ENCODE results near the gene RFXANK. TPM values are rescaled to one million over a fixed set of nuclear protein-coding genes. Genes with fewer than 3 reads are reported as not detected.

The RFXANK gene
- total and polyA plus RNA-seq, 4 donors = 28.6 to 103 (median 57.8) TPM

DNA sequence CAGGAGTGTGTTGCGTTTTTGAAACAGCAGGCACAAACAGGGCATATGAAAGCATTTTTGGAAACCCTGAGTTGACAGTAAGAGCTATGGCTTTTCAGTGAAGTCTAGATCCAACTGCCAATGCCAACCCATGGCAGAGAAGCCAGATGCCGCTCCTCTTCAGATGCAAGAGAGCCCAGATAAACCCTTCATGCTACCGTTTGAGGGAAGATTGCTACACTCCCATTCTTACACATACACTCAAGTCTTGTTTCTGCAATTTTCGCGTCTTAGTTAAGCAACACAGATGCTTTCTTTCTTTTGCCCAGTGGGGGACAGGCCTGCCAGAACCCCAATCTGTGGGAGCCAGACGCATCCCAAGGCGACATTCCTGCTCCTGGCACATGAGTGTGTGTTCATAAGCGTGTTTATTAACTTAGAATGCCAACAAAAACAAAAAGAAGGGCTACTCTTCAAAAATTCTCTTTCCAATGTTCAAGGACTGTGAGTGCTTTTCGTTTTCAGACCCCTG lies 10.5 kb upstream of the RFXANK start:
- DNase-seq (ENCODE audit: low read depth in 4 of 6, low spot score in 6 of 6) = peak in 1 of 6 donors; percentile 49
- peaks cover 79% of the 10 kb centered on the region for H3K36me3 ChIP-seq (ENCODE audit: control insufficient read depth, insufficient read depth, low read length)
- H3K27me3 ChIP-seq (ENCODE audit: control insufficient read depth, insufficient read depth, low read length) = no peaks in the 10 kb centered on the region
- no peaks in the 10 kb centered on the region for H3K9me3 ChIP-seq (ENCODE audit: control insufficient read depth, insufficient read depth, low read length)
- H3K27ac ChIP-seq (ENCODE audit: low read depth, low read length) = no peak overlapping the region
- H3K4me1 ChIP-seq (ENCODE audit: control insufficient read depth, insufficient read depth, low read length) = no peaks in the 10 kb centered on the region
- H3K4me3 ChIP-seq (ENCODE audit: low read depth, low read length) = no peak overlapping the region
- WGBS (ENCODE audit: insufficient coverage) = 77% methylated on average over 6 of the region's 9 CpGs

DNA sequence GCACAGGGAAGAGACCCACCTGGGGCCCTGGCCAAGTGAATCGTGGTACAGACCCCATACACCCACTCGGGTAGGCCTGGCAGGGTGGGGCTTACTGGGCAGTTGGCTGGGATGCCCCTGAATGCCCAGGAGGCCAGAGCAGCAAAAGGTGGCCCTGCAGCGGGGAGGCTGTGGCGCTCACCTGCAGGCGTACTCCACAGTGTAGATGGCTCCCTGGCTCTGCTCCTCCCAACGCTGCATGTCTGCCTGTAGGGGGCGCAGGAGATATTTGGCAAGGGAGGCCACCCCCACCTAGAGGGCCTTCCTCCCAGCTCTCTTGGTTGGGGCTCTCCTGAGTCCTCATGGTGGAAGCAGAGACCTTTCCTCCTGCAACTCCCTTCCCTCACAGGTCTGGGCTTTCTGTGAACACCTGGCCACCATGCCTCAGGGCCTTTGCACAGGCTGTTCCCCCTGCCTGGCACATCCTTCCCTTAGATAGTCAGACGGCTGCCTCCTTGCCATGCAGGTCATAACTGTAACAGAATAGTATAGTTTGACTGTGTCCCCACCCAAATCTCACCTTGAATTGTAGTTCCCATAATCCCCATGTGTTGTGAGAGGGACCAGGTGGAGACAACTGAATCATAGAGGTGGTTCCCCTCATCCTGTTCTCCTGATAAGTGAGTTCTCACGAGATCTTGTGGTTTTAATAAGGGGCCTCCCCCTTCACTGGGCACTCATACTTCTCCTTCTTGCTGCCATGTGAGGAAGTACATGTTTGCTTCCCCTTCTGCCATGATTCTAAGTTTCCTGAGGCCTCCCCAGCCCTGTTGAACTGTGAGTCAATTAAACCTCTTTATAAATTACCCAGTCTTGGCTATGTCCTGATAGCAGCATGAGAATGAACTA lies 6.0 kb upstream of the RFXANK start:
- WGBS (ENCODE audit: insufficient coverage) = 40% methylated on average over 6 of the region's 9 CpGs
- H3K27me3 ChIP-seq (ENCODE audit: control insufficient read depth, insufficient read depth, low read length) = no peaks in the 10 kb centered on the region
- H3K36me3 ChIP-seq (ENCODE audit: control insufficient read depth, insufficient read depth, low read length) = peaks cover 67% of the 10 kb centered on the region
- H3K9me3 ChIP-seq (ENCODE audit: control insufficient read depth, insufficient read depth, low read length) = no peaks in the 10 kb centered on the region
- H3K4me1 ChIP-seq (ENCODE audit: control insufficient read depth, insufficient read depth, low read length) = peaks cover 9% of the 10 kb centered on the region
- no peak overlapping the region for H3K4me3 ChIP-seq (ENCODE audit: low read depth, low read length)
- peak in 1 of 6 donors; percentile 30 for DNase-seq (ENCODE audit: low read depth in 4 of 6, low spot score in 6 of 6)
- H3K27ac ChIP-seq (ENCODE audit: low read depth, low read length) = no peak overlapping the region

- Histone ChIP-seq H3K27me3 (ENCODE audit: control insufficient read depth, insufficient read depth, low read length) (no peaks in the 10 kb centered on the region), H3K4me1 (ENCODE audit: control insufficient read depth, insufficient read depth, low read length) (peaks cover 14% of the 10 kb centered on the region), H3K27ac (ENCODE audit: low read depth, low read length) (no peak overlapping the region), H3K36me3 (ENCODE audit: control insufficient read depth, insufficient read depth, low read length) (peaks cover 60% of the 10 kb centered on the region), H3K4me3 (ENCODE audit: low read depth, low read length) (no peak overlapping the region), H3K9me3 (ENCODE audit: control insufficient read depth, insufficient read depth, low read length) (no peaks in the 10 kb centered on the region)
- no peak for DNase-seq (ENCODE audit: low read depth in 4 of 6, low spot score in 6 of 6)
- 92% methylated on average over 14 of the region's 14 CpGs for WGBS (ENCODE audit: insufficient coverage)
Measured at GRCh38 chr19:19186742-19187141, 5.3 kb upstream of the RFXANK start.

DNA sequence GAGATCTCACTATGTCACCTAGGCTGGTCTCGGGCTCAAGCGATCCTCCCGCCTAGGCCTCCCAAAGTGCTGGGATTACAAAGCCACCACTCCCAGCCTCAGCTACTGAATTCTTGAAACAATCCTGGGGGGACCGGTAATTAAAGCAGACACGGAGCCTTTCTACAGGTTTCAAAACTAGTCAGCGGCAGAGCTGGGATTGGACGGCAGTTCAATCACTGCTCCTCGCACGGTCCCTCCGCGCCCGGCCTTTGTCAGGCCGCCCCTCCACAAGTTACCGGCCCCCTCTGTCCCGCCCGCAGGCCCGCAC lies 335 bp upstream of the RFXANK start:
- Histone ChIP-seq H3K27ac (ENCODE audit: low read depth, low read length) (peak overlapping the region; percentile 100), H3K9me3 (ENCODE audit: control insufficient read depth, insufficient read depth, low read length) (no peaks in the 10 kb centered on the region), H3K27me3 (ENCODE audit: control insufficient read depth, insufficient read depth, low read length) (no peaks in the 10 kb centered on the region), H3K4me1 (ENCODE audit: control insufficient read depth, insufficient read depth, low read length) (peaks cover 36% of the 10 kb centered on the region), H3K36me3 (ENCODE audit: control insufficient read depth, insufficient read depth, low read length) (peaks cover 30% of the 10 kb centered on the region), H3K4me3 (ENCODE audit: low read depth, low read length) (peak overlapping the region; percentile 99)
- 0% methylated on average over 17 of the region's 17 CpGs for WGBS (ENCODE audit: insufficient coverage)
- DNase-seq (ENCODE audit: low read depth in 4 of 6, low spot score in 6 of 6) = no peak

DNA sequence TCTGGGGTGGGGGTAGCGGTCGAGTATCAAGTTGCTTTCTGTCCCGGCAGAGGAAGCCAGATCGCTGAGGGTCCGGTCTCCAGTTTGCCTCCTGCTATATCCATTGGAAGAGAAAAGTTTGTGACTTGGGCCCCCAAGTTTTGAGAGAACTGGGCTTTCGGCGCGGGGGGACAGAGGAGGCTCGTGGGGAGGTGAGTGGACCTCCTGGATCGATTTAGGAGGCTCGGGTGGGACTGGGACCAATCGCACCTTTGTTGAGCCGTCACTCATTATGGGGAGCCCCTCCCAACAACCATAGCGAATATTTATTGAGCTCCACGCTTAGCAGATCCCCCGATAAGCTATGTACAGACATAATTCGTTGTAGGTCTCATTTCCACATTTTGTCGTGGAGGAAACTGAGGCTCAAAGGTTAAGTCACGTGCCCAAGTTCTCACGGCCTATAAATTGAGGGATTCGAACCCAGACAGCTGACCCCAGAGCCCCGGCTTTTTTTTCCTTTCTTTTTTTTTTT lies 909 bp downstream of the RFXANK start:
- Histone ChIP-seq H3K27ac (ENCODE audit: low read depth, low read length) (peak overlapping the region; percentile 84), H3K4me3 (ENCODE audit: low read depth, low read length) (peak overlapping the region; percentile 99), H3K27me3 (ENCODE audit: control insufficient read depth, insufficient read depth, low read length) (no peaks in the 10 kb centered on the region), H3K36me3 (ENCODE audit: control insufficient read depth, insufficient read depth, low read length) (peaks cover 33% of the 10 kb centered on the region), H3K9me3 (ENCODE audit: control insufficient read depth, insufficient read depth, low read length) (no peaks in the 10 kb centered on the region), H3K4me1 (ENCODE audit: control insufficient read depth, insufficient read depth, low read length) (peaks cover 36% of the 10 kb centered on the region)
- 3% methylated on average over 14 of the region's 22 CpGs for WGBS (ENCODE audit: insufficient coverage)
- no peak for DNase-seq (ENCODE audit: low read depth in 4 of 6, low spot score in 6 of 6)

- no peak overlapping the region for H3K4me3 ChIP-seq (ENCODE audit: low read depth, low read length)
- peaks cover 36% of the 10 kb centered on the region for H3K4me1 ChIP-seq (ENCODE audit: control insufficient read depth, insufficient read depth, low read length)
- H3K27ac ChIP-seq (ENCODE audit: low read depth, low read length) = no peak overlapping the region
- DNase-seq (ENCODE audit: low read depth in 4 of 6, low spot score in 6 of 6) = no peak
- no peaks in the 10 kb centered on the region for H3K27me3 ChIP-seq (ENCODE audit: control insufficient read depth, insufficient read depth, low read length)
- peaks cover 36% of the 10 kb centered on the region for H3K36me3 ChIP-seq (ENCODE audit: control insufficient read depth, insufficient read depth, low read length)
- no peaks in the 10 kb centered on the region for H3K9me3 ChIP-seq (ENCODE audit: control insufficient read depth, insufficient read depth, low read length)
- 84% methylated on average over 4 of the region's 5 CpGs for WGBS (ENCODE audit: insufficient coverage)
Measured at GRCh38 chr19:19193926-19194325, 1.9 kb downstream of the RFXANK start.

DNA sequence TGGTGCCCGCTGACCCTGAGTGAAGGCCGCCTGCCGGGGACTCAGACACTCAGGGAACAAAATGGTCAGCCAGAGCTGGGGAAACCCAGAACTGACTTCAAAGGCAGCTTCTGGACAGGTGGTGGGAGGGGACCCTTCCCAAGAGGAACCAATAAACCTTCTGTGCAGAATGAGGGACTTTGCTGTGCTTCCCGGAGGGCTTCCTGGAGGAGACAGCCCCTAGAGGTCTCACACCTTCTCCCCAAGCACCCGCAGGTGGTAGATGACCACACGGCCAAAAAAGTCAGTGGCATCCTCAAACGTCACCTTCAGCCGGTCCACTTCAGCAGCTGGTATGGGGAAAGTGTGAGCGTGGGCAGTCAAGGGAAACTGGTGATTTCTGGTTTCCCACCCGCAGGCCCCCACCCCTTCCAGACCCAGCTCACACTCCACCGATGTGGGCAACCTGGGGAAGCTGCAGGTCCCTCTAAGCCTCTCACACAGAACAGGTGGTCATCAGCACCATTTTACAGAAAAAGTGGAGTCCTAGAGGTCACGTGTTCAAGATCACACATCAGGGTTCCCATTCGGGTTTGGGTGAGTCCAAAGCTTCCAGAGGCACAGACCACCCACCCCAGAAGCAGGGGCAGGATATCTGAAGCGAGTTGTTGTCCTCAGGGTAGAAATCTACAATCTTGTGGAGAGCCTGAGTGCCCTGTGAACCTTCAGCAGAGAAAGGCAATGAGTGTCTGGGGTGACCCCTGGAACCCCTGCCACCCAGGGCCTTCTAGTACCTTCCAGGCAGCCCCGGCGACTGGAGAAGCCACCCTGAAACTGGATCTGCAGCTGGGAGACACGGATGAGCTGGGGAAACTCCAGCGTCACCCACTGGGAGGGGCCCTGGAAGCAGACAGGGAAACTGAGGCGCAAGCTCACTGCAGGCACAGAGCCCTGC lies 9.9 kb downstream of the RFXANK start:
- Histone ChIP-seq H3K27ac (ENCODE audit: low read depth, low read length) (no peak overlapping the region), H3K4me3 (ENCODE audit: low read depth, low read length) (no peak overlapping the region), H3K9me3 (ENCODE audit: control insufficient read depth, insufficient read depth, low read length) (no peaks in the 10 kb centered on the region), H3K27me3 (ENCODE audit: control insufficient read depth, insufficient read depth, low read length) (no peaks in the 10 kb centered on the region), H3K4me1 (ENCODE audit: control insufficient read depth, insufficient read depth, low read length) (peaks cover 49% of the 10 kb centered on the region), H3K36me3 (ENCODE audit: control insufficient read depth, insufficient read depth, low read length) (peaks cover 46% of the 10 kb centered on the region)
- DNase-seq (ENCODE audit: low read depth in 4 of 6, low spot score in 6 of 6) = no peak
- 76% methylated on average over 9 of the region's 19 CpGs for WGBS (ENCODE audit: insufficient coverage)

DNA sequence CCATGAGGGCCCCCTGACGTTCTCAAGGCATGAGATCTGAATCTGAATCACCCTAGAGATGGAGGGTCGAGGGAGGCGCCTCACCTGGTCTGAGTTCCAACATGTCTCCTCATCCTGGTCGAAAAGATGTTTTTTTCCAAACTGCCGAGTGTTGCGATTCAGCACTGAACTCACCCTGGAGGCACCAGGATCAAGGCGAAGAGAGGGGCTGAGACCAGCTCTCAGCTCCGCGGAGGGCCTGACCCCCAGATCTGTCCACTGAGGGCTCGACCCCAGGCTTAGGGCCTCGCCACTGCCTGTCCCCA lies 10.6 kb downstream of the RFXANK start:
- Histone ChIP-seq H3K27ac (ENCODE audit: low read depth, low read length) (peak overlapping the region; percentile 73), H3K4me3 (ENCODE audit: low read depth, low read length) (peak overlapping the region; percentile 83), H3K9me3 (ENCODE audit: control insufficient read depth, insufficient read depth, low read length) (no peaks in the 10 kb centered on the region), H3K4me1 (ENCODE audit: control insufficient read depth, insufficient read depth, low read length) (peaks cover 56% of the 10 kb centered on the region), H3K36me3 (ENCODE audit: control insufficient read depth, insufficient read depth, low read length) (peaks cover 39% of the 10 kb centered on the region), H3K27me3 (ENCODE audit: control insufficient read depth, insufficient read depth, low read length) (no peaks in the 10 kb centered on the region)
- no peak for DNase-seq (ENCODE audit: low read depth in 4 of 6, low spot score in 6 of 6)
- 20% methylated on average over 11 of the region's 11 CpGs for WGBS (ENCODE audit: insufficient coverage)

DNA sequence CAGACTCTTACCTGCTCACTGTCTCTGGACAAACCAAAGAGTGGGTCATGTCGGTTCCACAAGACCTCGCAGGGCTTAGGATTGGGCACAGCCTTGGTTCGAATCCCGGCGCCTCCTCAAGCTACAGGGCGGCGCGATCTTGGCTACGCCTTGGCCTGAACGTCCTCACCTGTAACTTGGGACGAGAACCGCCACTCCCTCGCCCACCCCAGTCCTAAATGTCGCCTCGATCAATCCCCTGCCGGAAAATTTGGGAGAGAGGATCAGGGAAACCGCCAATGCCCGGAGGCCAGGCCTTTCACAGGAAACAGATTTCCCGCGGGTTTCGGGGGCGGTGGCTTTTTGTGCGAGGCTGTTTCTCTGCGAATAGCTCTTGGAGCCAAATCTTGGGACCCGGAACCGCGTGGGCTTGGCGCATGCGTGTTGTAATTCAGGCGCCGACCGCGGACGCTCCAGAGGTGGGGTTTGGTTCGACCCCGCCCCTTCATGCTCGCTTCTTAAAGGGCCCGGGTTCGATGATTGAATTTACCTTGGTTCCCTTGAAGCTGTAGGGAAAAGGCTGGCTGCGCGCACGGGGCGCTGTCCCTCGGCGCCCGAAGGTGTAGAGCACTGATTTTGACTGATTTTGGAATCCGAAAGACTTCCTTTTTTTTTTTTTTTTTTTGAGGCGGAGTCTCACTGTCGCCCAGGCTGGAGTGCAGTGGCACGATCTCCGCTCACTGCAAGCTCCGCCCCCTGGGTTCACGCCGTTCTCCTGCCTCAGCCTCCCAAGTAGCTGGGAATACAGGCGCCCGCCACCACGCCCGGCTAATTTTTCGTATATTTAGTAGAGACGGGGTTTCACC lies 11.2 kb downstream of the RFXANK start, which contains the start of gene NR2C2AP:
NR2C2AP (minus strand) TSS at position 403 of the 845 bp plus-strand sequence; CDS start at position 49, 354 bp downstream.
- Histone ChIP-seq H3K27me3 (ENCODE audit: control insufficient read depth, insufficient read depth, low read length) (no peaks in the 10 kb centered on the region), H3K4me3 (ENCODE audit: low read depth, low read length) (peak within 1 kb of the TSS; percentile 83), H3K36me3 (ENCODE audit: control insufficient read depth, insufficient read depth, low read length) (peaks cover 33% of the 10 kb centered on the region), H3K4me1 (ENCODE audit: control insufficient read depth, insufficient read depth, low read length) (peaks cover 62% of the 10 kb centered on the region), H3K9me3 (ENCODE audit: control insufficient read depth, insufficient read depth, low read length) (no peaks in the 10 kb centered on the region), H3K27ac (ENCODE audit: low read depth, low read length) (peak within 1 kb of the TSS; percentile 73)
- DNase-seq (ENCODE audit: low read depth in 4 of 6, low spot score in 6 of 6) = peak in 5 of 6 donors; percentile 79 to 98 (median 90)
- 3% methylated on average over 55 of the region's 60 CpGs for WGBS (ENCODE audit: insufficient coverage)
